B cell (primary cell): ENCODE measurements around the gene GFRAL. TPM values are rescaled to one million over a fixed set of nuclear protein-coding genes. Genes with fewer than 3 reads are reported as not detected.

Source experiments
- ATAC-seq: fragments of 200-7000 bp; cut with Tn5 transposase; one replicate; pipeline ENCODE4 v1.10.0; 2021; ENCODE audit warnings: low read depth, mild to moderate bottlenecking, moderate number of reproducible peaks, moderate library complexity
- CTCF ChIA-PET: fragments of 350-600 bp; sonication (Branson Sonifier 250); formaldehyde crosslinking; loops from one replicate; lab custom pipeline; 2021; ENCODE audit warnings: antibody characterized with exemption, inconsistent platforms; lab: Charles Lee
- POLR2A ChIA-PET: fragments of 350-600 bp; sonication (Branson Sonifier 250); formaldehyde crosslinking; loops from one replicate; lab custom pipeline; 2021; ENCODE audit warnings: antibody characterized with exemption; lab: Charles Lee
- DNase-seq: peaks from one replicate; pipeline ENCODE4 v3.0.0; 2013
- H2AFZ ChIP-seq: 2 replicates; pipeline ENCODE4 v1.6.1; 2012; ENCODE audit warnings: mild to moderate bottlenecking, low read depth, low read length; ENCODE audit not compliant: insufficient read depth, poor library complexity, severe bottlenecking
- H3K27ac ChIP-seq, 2 donors: 1 replicate in 1 of 2; 2 replicates in 1 of 2; pipeline ENCODE4 v1.5.1; 2012 to 2013; ENCODE audit warnings: low read length in 2 of 2, mild to moderate bottlenecking in 2 of 2, moderate library complexity in 1 of 2
- H3K27me3 ChIP-seq, 4 experiments: fragments of 200-600 bp in 1 of 4; sonication (generic) in 1 of 4; replicated peaks in 1 of 4; 1 replicate in 2 of 4; 2 replicates in 2 of 4; pipeline versions ENCODE4 v1.6.1 to v1.7.0; 2013 to 2016; ENCODE audit warnings: low read length in 3 of 4, mild to moderate bottlenecking in 2 of 4, mixed read lengths in 1 of 4, moderate library complexity in 1 of 4; ENCODE audit not compliant: insufficient read depth in 4 of 4, control insufficient read depth in 3 of 4; ENCODE audit errors: control extremely low read depth in 1 of 4
- H3K36me3 ChIP-seq, 2 experiments: replicated peaks in 1 of 2; 1 replicate in 1 of 2; 2 replicates in 1 of 2; pipeline versions ENCODE4 v1.6.1 to v1.7.1; 2013; ENCODE audit warnings: low read length in 1 of 2; ENCODE audit not compliant: insufficient read depth in 2 of 2, control insufficient read depth in 1 of 2; ENCODE audit errors: control extremely low read depth in 1 of 2, extremely low read depth in 1 of 2
- H3K4me1 ChIP-seq, 2 donors: fragments of 200-600 bp in 1 of 2; sonication (generic) in 1 of 2; 1 replicate in 1 of 2; 2 replicates in 1 of 2; pipeline versions ENCODE4 v1.5.1 to v1.6.1; 2013 to 2017; ENCODE audit warnings: low read length in 2 of 2; ENCODE audit not compliant: control insufficient read depth in 2 of 2, insufficient read depth in 2 of 2
- H3K4me2 ChIP-seq: replicated peaks from 2 replicates; pipeline ENCODE3; 2012; ENCODE audit warnings: mild to moderate bottlenecking, low read depth, low read length; ENCODE audit not compliant: poor library complexity, severe bottlenecking
- H3K4me3 ChIP-seq, 5 experiments: fragments of 200-600 bp in 1 of 5; sonication (generic) in 1 of 5; 1 replicate in 3 of 5; 2 replicates in 2 of 5; pipeline versions ENCODE4 v1.5.1 to v1.7.0; 2011 to 2016; ENCODE audit warnings: low read length in 4 of 5, mild to moderate bottlenecking in 4 of 5, low read depth in 2 of 5, control low read depth in 1 of 5, moderate library complexity in 1 of 5; ENCODE audit not compliant: insufficient read depth in 1 of 5; ENCODE audit errors: control extremely low read depth in 1 of 5, extremely low read depth in 1 of 5
- H3K79me2 ChIP-seq: fragments of 200-600 bp; sonication (generic); one replicate; pipeline ENCODE4 v1.6.0; 2016; ENCODE audit warnings: low read length; ENCODE audit not compliant: control insufficient read depth, insufficient read depth
- H3K9ac ChIP-seq: fragments of 200-600 bp; sonication (generic); 2 replicates; pipeline ENCODE4 v1.6.1; 2017; ENCODE audit warnings: mild to moderate bottlenecking, low read length, moderate library complexity
- H3K9me3 ChIP-seq, 3 donors: one replicate each; pipeline versions ENCODE4 v1.6.1 to v1.7.1; 2013; ENCODE audit warnings: low read length in 2 of 3; ENCODE audit not compliant: control insufficient read depth in 2 of 3, insufficient read depth in 1 of 3; ENCODE audit errors: control extremely low read depth in 1 of 3
- H4K20me1 ChIP-seq: 2 replicates; pipeline ENCODE4 v1.6.0; 2012; ENCODE audit warnings: mild to moderate bottlenecking, low read length; ENCODE audit not compliant: insufficient read depth, control insufficient read depth, poor library complexity, severe bottlenecking
- H3K27ac Mint-ChIP-seq: one replicate; pipeline ENCODE4 v1.8.0; 2021; ENCODE audit warnings: mixed read lengths
- H3K27me3 Mint-ChIP-seq: one replicate; pipeline ENCODE4 v1.8.0; 2021; ENCODE audit warnings: mixed read lengths
- H3K4me1 Mint-ChIP-seq: one replicate; pipeline ENCODE4 v1.8.0; 2021; ENCODE audit warnings: mixed read lengths
- H3K4me3 Mint-ChIP-seq: one replicate; pipeline ENCODE4 v1.8.0; 2021; ENCODE audit warnings: mixed read lengths
- H3K9me3 Mint-ChIP-seq: one replicate; pipeline ENCODE4 v1.8.0; 2022; ENCODE audit warnings: mixed read lengths; ENCODE audit not compliant: insufficient read depth
- CTCF ChIP-seq: fragments of 200-600 bp; IDR thresholded peaks from one replicate; pipeline ENCODE4 v1.8.0; 2022; ENCODE audit warnings: antibody characterized with exemption, mild to moderate bottlenecking
- EZH2 ChIP-seq: IDR thresholded peaks from 2 replicates; pipeline ENCODE4 v1.6.1; 2012; ENCODE audit warnings: borderline replicate concordance, low read depth, mild to moderate bottlenecking, moderate library complexity, low read length; ENCODE audit not compliant: insufficient read depth, poor library complexity, severe bottlenecking
- WGBS: methylation state at CpG from one replicate; pipeline ENCODE4 v1.1.5; 2013; ENCODE audit warnings: missing lambda C conversion rate; ENCODE audit not compliant: insufficient coverage; 5-methylcytosine and 5-hydroxymethylcytosine counted together
- intact Hi-C: fragments of 100-400 bp; cut with micrococcal nuclease; formaldehyde crosslinking; loops from one replicate; pipeline ENCODE4 v1.10.0; 2022
- polyA plus RNA-seq: library from polyadenylated mRNA; depleted of rRNA; stranded (reverse); fragments of >200 nt; gene quantifications from 2 replicates; pipeline ENCODE4 v1.2.3, GENCODE V29; 2012
- total RNA-seq, 2 donors: library from RNA; stranded (reverse); fragments of 120-200 nt in 1 of 2; gene quantifications; 1 replicate in 1 of 2; 2 replicates in 1 of 2; pipeline versions ENCODE4 v1.2.3 to v1.2.4, GENCODE V29; 2013 to 2022

The GFRAL gene
- total and polyA plus RNA-seq, 2 donors (not counting 1 experiment from before 2014, with no cell fraction given) = not detected

- ChIA-PET CTCF (no interaction called here), POLR2A (no interaction called here)
- intact Hi-C loops = no loop called here
- Histone ChIP-seq H3K79me2 (no peaks in the 10 kb centered on the region), H3K9me3 (no peaks in the 10 kb centered on the region), H3K4me2 (no peak overlapping the region), H3K27me3 (no peaks in the 10 kb centered on the region), H3K27ac (no peak overlapping the region), H2AFZ (no peak overlapping the region), H4K20me1 (no peaks in the 10 kb centered on the region), H3K4me1 (no peaks in the 10 kb centered on the region), H3K9ac (no peak overlapping the region), H3K36me3 (no peaks in the 10 kb centered on the region), H3K4me3 (no peak overlapping the region)
- peaks cover 2% of the 10 kb centered on the region for H3K9me3 Mint-ChIP-seq
- H3K27me3 Mint-ChIP-seq = no peaks in the 10 kb centered on the region
- TF ChIP-seq EZH2 (no peak), CTCF (no peak)
- DNase-seq (no peak), ATAC-seq (no peak)
- no peak overlapping the region for H3K27ac Mint-ChIP-seq
- no peak overlapping the region for H3K4me3 Mint-ChIP-seq
- H3K4me1 Mint-ChIP-seq = no peaks in the 10 kb centered on the region
- 39% methylated on average over 2 of the region's 2 CpGs for WGBS
Observed at GRCh38 chr6:55433446-55434130, 106.3 kb downstream of the GFRAL start.

DNA sequence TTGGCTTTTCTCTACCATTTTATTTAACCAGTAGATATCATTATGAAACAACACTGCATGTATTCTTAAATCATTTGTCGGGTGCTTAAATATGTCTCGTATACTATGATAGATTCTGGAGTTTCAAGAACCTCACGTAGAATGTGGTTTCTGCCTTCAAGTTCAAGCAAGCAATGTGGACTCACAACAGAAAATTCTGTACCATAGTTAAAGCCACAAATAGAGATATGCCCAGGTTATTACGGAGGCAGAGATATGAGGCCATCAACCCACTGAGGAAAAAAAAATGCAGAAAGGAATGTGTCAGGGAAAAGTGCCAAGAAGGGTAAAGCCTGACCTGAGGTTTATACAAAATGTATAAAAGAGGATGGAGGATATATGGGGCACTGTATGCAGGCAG lies 109.9 kb downstream of the GFRAL start:
- 100% methylated on average over 1 of the region's 4 CpGs for WGBS
- Histone ChIP-seq H2AFZ (no peak overlapping the region), H3K9ac (no peak overlapping the region), H3K9me3 (no peaks in the 10 kb centered on the region), H3K4me2 (no peak overlapping the region), H3K79me2 (no peaks in the 10 kb centered on the region), H3K4me3 (no peak overlapping the region), H3K36me3 (no peaks in the 10 kb centered on the region), H4K20me1 (no peaks in the 10 kb centered on the region), H3K27ac (no peak overlapping the region), H3K27me3 (no peaks in the 10 kb centered on the region), H3K4me1 (no peaks in the 10 kb centered on the region)
- ATAC-seq = no peak
- ChIA-PET CTCF (no interaction called here), POLR2A (no interaction called here)
- Mint-ChIP-seq H3K9me3 (peaks cover 2% of the 10 kb centered on the region), H3K27me3 (no peaks in the 10 kb centered on the region), H3K4me1 (no peaks in the 10 kb centered on the region), H3K27ac (no peak overlapping the region), H3K4me3 (no peak overlapping the region)
- intact Hi-C loops = no loop called here
- TF ChIP-seq CTCF = no peak
- no peak for TF ChIP-seq EZH2
- DNase-seq = no peak
